Stimulated activated naive CD8-positive, alpha-beta T cell treated with anti-CD3 and anti-CD28 coated beads, Interleukin-15, amount 100 ng/mL, for 72 hours (primary cell): ENCODE results near the gene TACC3.

Experiments used
- ATAC-seq: fragments of 150-1000 bp; cut with Tn5 transposase; 2 replicates; pipeline ENCODE4 v1.10.0; 2021; ENCODE audit warnings: mild to moderate bottlenecking, moderate library complexity
- DNase-seq, 2 donors: peaks; one replicate each; pipeline ENCODE4 v3.0.0; 2021 to 2022
- H3K27ac Mint-ChIP-seq, 2 donors: one replicate each; pipeline ENCODE4 v1.8.0; 2022; ENCODE audit warnings: mild to moderate bottlenecking in 2 of 2, mixed read lengths in 2 of 2, moderate library complexity in 2 of 2
- H3K27me3 Mint-ChIP-seq: one replicate; pipeline ENCODE4 v1.8.0; 2022; ENCODE audit warnings: mixed read lengths
- H3K4me1 Mint-ChIP-seq: one replicate; pipeline ENCODE4 v1.8.0; 2022; ENCODE audit warnings: mild to moderate bottlenecking, mixed read lengths
- H3K4me3 Mint-ChIP-seq, 2 donors: one replicate each; pipeline ENCODE4 v1.8.0; 2022; ENCODE audit warnings: mild to moderate bottlenecking in 2 of 2, mixed read lengths in 2 of 2, moderate library complexity in 1 of 2
- H3K9me3 Mint-ChIP-seq, 2 donors: one replicate each; pipeline ENCODE4 v1.8.0; 2022; ENCODE audit warnings: mixed read lengths in 2 of 2

Gene TACC3

DNA sequence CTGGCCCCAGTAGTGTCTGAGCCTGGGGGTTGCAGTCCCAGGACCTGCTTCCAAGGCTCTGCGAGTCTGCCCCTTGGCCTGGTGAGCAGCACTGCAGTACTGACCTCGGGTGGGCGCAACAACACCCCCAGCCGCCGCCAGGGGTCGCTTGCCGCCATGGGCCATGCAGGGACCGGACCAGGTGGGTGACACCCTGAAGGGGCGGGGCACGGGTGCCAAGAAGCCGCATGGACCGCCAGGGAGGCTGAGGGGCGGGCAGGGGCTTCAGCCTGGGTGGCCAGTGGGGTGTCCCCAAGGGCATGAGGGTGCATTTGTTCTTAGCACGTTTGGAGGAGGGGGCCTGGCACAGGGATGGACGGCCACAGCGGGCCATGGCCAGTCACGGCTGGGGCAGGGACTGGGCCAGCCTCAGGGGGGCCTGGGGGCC, 25.0 kb downstream of the TACC3 start:
- Mint-ChIP-seq H3K27me3 (peaks cover 11% of the 10 kb centered on the region), H3K4me3 (no peak overlapping the region), H3K9me3 (no peaks in the 10 kb centered on the region), H3K4me1 (peaks cover 17% of the 10 kb centered on the region), H3K27ac (peak overlapping the region in 1 of 2 donors; percentile 94)
- peak; percentile 89 to 91 for DNase-seq
- ATAC-seq, result peak; percentile 79

GRCh38 chr4:1746919-1747602, 25.7 kb downstream of the TACC3 start:
- Mint-ChIP-seq H3K4me1 (peaks cover 21% of the 10 kb centered on the region), H3K27me3 (peaks cover 11% of the 10 kb centered on the region), H3K27ac (no peak overlapping the region), H3K9me3 (no peaks in the 10 kb centered on the region), H3K4me3 (no peak overlapping the region)
- ATAC-seq (no peak), DNase-seq (no peak)

DNA sequence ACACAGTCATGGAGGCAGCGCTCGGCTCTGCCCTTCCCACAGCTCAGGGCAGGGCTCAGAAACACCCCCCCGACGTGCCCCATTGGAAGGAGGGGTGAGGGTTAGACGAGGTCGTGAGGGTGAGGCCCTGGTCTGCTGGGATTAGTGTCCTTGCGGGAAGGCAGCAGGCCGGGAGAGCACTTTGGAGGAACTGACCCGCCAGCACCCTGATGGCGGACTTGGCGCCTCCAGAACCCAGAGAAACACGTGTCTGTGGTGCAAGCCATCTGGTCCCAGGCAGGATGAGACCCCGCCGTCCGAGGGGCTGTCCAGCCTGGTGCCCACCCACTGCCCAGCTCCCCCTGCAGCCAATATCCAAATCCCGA, 26.3 kb downstream of the TACC3 start:
- peaks cover 26% of the 10 kb centered on the region for H3K4me1 Mint-ChIP-seq
- H3K27ac Mint-ChIP-seq, result no peak overlapping the region
- ATAC-seq (no peak), DNase-seq (no peak)
- no peaks in the 10 kb centered on the region for H3K9me3 Mint-ChIP-seq
- H3K27me3 Mint-ChIP-seq, result peaks cover 11% of the 10 kb centered on the region
- no peak overlapping the region for H3K4me3 Mint-ChIP-seq

DNA sequence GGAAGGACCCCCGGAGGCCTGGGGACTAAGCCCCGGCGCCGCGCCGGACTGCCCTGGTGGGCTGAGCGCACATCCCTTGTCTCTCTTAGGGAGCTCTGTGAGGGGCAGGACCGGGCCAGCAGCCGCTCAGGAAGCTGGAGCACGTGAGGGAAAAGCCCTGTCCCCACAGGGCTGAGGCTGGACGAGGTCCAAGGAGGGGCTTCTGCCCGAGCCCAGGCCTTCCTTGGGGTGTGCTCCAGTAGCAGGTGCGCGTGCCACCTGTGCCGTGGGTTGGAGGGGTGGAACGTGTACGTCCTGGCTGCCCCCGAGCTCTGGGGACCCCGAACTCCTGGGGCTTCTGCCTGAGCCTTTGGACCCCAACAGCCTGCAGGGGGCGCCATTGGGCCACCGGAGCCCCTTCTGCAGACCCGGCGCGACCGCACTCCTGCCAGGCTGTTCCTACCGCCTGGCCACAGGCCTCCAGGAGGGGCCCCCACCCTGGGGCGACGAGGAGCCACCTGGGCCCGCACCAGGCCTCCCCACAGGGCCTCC, 27.2 kb downstream of the TACC3 start:
- H3K27ac Mint-ChIP-seq, result no peak overlapping the region
- peaks cover 36% of the 10 kb centered on the region for H3K4me1 Mint-ChIP-seq
- no peaks in the 10 kb centered on the region for H3K9me3 Mint-ChIP-seq
- ATAC-seq (peak; percentile 71), DNase-seq (peak; percentile 89 to 91)
- peaks cover 11% of the 10 kb centered on the region for H3K27me3 Mint-ChIP-seq
- no peak overlapping the region for H3K4me3 Mint-ChIP-seq

DNA sequence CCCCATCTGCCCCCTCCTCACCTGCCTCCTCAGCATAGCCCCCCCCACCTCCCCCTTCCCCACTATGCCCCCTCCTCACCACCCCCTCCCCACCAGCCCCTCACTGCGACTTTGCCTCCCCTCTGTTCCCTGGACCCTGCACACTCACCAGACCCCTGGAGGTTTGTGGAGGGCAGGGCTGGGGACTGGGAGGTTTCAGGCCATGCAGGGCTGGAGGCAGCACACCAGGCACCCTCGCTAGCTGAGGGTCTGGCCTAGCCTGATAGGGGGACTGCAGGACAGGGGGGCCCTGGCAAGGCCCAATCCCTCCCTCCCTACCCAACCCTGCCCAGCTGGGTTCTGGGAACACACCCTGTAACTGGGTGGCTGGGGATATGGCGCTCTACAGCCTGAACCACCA, 28.0 kb downstream of the TACC3 start:
- Mint-ChIP-seq H3K4me3 (no peak overlapping the region), H3K9me3 (no peaks in the 10 kb centered on the region), H3K27me3 (peaks cover 11% of the 10 kb centered on the region), H3K27ac (no peak overlapping the region), H3K4me1 (peaks cover 40% of the 10 kb centered on the region)
- no peak for DNase-seq
- no peak for ATAC-seq

- Mint-ChIP-seq H3K4me3 (no peak overlapping the region), H3K27me3 (peaks cover 11% of the 10 kb centered on the region), H3K9me3 (no peaks in the 10 kb centered on the region), H3K4me1 (peaks cover 38% of the 10 kb centered on the region), H3K27ac (no peak overlapping the region)
- ATAC-seq, result no peak
- no peak for DNase-seq
Observed at GRCh38 chr4:1749826-1750225, 28.5 kb downstream of the TACC3 start.

DNA sequence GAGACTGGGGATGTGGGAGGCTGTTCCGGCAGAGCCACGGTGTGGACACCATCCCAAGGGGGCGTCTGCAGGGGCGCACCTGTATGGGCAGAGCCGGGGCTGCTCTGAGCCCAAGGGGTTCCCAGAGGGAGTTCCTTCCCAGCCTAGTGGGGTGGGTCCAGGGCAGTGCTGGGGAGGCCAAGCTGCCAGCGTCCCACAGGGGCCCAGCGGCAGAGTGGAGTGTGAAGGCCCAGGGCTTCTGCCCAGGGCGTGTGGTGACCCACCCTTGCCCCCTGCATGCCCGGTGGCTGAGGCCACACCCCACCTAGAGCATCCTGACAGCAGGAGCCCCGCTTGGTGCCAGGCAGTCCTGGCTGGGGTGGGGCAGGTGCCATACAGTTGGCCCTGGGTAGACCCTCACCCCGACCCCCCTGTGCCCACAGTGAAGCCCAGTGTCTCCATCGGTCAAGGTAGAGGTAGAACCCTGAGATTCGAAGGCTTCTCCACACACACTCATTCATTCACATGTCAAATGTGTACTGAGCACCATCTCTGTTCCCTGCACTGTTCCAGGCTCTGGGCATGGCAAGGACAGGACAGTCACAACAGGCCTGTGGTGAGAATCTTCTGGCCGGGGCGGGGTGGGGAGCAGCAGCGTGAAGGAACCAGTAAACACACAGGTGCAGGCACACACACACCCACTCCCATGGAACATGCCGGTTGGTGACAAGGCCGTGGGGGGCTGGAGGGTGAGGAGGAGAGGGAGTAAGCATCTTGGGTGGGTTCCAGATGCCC, 29.2 kb downstream of the TACC3 start:
- Mint-ChIP-seq H3K4me3 (no peak overlapping the region), H3K4me1 (peaks cover 38% of the 10 kb centered on the region), H3K27ac (no peak overlapping the region), H3K9me3 (no peaks in the 10 kb centered on the region), H3K27me3 (peaks cover 11% of the 10 kb centered on the region)
- no peak for ATAC-seq
- no peak for DNase-seq

GRCh38 chr4:1751155-1751918, 30.0 kb downstream of the TACC3 start:
- DNase-seq (no peak), ATAC-seq (peak; percentile 3)
- peaks cover 44% of the 10 kb centered on the region for H3K4me1 Mint-ChIP-seq
- no peaks in the 10 kb centered on the region for H3K9me3 Mint-ChIP-seq
- H3K27ac Mint-ChIP-seq, result no peak overlapping the region
- peaks cover 11% of the 10 kb centered on the region for H3K27me3 Mint-ChIP-seq
- no peak overlapping the region for H3K4me3 Mint-ChIP-seq

GRCh38 chr4:1751919-1752283, 30.6 kb downstream of the TACC3 start:
- ATAC-seq, result no peak
- peaks cover 44% of the 10 kb centered on the region for H3K4me1 Mint-ChIP-seq
- no peak overlapping the region for H3K4me3 Mint-ChIP-seq

DNA sequence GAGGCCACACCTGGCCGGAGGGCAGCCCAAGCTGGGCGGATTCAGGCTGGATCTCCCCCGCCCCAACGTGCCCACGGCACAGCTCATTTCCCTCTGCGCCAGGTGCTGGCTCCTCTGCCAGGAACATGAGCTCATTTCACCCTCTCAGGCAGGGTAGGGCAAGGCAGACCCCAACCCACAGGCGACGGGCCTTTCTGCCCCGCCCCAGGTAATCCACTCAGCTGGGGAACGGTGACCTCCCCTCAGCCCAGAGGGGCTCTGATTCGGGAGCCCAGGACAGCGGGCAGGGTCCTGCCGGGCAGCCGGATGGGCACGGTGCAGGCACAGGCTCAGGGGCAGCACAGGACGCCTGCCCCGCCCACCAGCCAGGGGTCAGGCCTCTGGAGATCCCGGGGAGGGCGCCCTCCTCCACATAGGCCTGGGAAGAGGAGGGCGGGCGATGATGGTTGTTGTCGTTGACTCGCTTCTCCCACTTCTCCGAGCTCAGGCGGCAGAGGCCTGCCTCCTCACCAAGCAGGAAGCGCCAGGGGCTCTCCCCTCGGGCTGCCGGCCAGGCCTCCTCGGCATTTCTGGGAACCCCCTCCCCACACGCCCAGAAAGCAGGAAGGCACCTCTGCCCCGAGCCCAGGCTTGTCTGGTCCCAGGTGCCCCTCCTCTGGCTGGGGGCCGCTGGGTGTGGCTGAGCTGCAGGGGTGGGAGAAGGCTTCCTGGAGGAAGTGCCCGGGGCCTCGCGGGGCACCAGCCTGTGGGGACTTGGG, 31.1 kb downstream of the TACC3 start:
- Mint-ChIP-seq H3K4me1 (peaks cover 44% of the 10 kb centered on the region), H3K27ac (peak overlapping the region; percentile 80 to 87), H3K4me3 (peak overlapping the region; percentile 47 to 64), H3K9me3 (no peaks in the 10 kb centered on the region), H3K27me3 (peaks cover 11% of the 10 kb centered on the region)
- ATAC-seq (peak; percentile 68), DNase-seq (peak in 1 of 2 donors; percentile 84)

More at GRCh38 chr4:1751919-1752283, 30.6 kb downstream of the TACC3 start:
- Mint-ChIP-seq H3K27me3 (peaks cover 11% of the 10 kb centered on the region), H3K9me3 (no peaks in the 10 kb centered on the region), H3K27ac (no peak overlapping the region)
- no peak for DNase-seq

DNA sequence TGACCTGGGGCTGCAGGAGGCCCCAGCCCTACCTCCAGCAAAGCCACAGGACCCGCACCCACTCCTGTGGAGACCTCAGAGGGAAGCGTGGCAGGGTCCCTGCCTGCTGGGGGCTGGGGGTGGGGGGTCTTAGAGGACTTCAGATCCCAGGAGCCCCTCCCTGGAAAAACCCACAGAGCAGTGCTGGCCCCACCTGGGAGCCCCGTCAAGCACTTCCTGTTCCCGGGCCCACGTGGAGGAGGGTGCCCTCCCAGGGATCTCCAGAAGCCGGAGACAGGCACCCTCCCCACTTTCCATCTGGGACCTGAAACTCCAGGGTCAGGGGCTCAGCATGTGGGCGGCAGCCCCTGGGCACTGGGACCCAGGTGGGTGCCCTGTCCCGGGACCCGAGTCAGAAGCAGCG, 32.0 kb downstream of the TACC3 start:
- ATAC-seq (no peak), DNase-seq (no peak)
- H3K4me3 Mint-ChIP-seq, result peak overlapping the region; percentile 47 to 64
- H3K9me3 Mint-ChIP-seq, result no peaks in the 10 kb centered on the region
- H3K27me3 Mint-ChIP-seq, result peaks cover 11% of the 10 kb centered on the region
- H3K27ac Mint-ChIP-seq, result no peak overlapping the region
- H3K4me1 Mint-ChIP-seq, result peaks cover 41% of the 10 kb centered on the region

DNA sequence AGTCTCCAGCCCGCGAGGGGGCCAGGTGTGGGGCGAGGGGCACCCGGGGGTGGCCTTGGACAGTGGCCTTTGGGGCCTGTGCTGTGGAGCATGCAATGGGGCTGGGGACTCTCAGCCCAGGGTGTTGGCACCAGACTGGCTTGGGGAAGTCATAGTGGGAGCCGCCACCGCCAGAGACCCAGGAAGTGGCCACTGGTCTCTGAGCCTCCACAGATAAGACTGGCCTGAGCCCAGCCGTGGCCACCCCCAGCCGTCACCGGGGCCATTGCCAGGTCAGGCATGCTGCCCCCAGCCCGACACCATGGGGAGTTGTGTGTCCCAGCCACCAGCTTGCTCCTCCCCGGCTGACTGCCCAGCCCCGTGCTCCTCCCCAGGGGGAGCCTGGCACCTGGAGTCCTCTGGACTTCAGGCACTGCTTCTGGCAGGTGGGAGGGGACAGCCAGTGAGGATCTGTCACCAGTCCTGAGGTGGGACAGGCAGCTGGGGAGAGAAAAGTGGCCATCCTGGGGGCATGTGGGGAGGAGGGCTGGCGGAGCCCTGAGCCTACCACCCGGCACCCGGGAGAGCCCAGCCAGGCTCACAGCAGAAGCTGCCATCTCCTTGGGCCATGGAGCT, 32.5 kb downstream of the TACC3 start:
- peaks cover 37% of the 10 kb centered on the region for H3K4me1 Mint-ChIP-seq
- ATAC-seq (no peak), DNase-seq (no peak)
- H3K27me3 Mint-ChIP-seq, result peaks cover 11% of the 10 kb centered on the region
- no peaks in the 10 kb centered on the region for H3K9me3 Mint-ChIP-seq
- H3K4me3 Mint-ChIP-seq, result no peak overlapping the region
- peak overlapping the region in 1 of 2 donors; percentile 46 for H3K27ac Mint-ChIP-seq

DNA sequence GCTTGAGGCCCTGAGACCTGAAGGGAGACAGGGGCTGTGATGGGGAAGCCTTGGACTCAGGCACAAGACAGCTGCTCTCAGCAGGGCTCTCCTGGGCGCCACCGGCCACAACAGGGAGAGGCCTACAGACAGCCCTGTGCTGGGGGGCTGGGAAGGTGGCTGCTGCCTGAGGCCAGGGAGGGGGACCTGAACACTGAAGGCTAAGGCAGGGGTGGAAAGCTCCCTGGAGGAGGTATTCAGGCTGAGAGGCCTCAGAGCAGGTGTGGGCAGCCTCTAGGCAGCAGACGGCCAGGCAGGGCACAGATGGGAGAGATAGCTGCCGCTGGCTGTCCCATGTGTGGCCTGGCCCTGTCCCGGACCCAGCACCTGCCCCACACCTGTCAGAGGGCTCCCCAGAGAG, 33.0 kb downstream of the TACC3 start:
- no peaks in the 10 kb centered on the region for H3K9me3 Mint-ChIP-seq
- DNase-seq, result no peak
- H3K4me3 Mint-ChIP-seq, result no peak overlapping the region
- no peak for ATAC-seq
- peaks cover 11% of the 10 kb centered on the region for H3K27me3 Mint-ChIP-seq
- H3K27ac Mint-ChIP-seq, result peak overlapping the region in 1 of 2 donors; percentile 80
- peaks cover 37% of the 10 kb centered on the region for H3K4me1 Mint-ChIP-seq

- H3K4me3 Mint-ChIP-seq, result no peak overlapping the region
- peaks cover 7% of the 10 kb centered on the region for H3K27me3 Mint-ChIP-seq
- DNase-seq (no peak), ATAC-seq (no peak)
- no peaks in the 10 kb centered on the region for H3K9me3 Mint-ChIP-seq
- H3K27ac Mint-ChIP-seq, result no peak overlapping the region
- H3K4me1 Mint-ChIP-seq, result peaks cover 46% of the 10 kb centered on the region
Observed at GRCh38 chr4:1755297-1755696, 34.0 kb downstream of the TACC3 start.

DNA sequence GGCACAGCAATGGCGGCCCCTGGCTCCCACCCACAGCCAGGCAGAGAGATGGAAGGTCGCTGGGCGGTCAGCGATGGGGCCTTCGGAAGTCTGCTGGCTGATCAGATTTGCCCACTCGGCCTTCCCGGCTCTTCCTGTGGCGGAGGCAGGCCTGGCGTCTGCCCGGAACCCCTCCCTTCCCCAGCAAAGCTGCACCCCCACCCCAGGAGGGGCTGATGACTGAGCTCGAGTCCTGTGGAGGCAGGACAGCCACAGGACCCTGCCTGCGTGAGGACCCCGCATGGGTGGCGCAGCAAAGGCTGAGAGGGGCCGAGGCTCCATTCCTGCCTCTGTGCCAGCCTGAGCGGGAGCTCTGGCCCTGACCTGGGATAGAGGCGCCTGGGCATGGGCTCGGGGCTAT, 34.8 kb downstream of the TACC3 start:
- H3K27ac Mint-ChIP-seq, result peak overlapping the region in 1 of 2 donors; percentile 27
- H3K27me3 Mint-ChIP-seq, result no peaks in the 10 kb centered on the region
- no peak overlapping the region for H3K4me3 Mint-ChIP-seq
- ATAC-seq (no peak), DNase-seq (no peak)
- peaks cover 43% of the 10 kb centered on the region for H3K4me1 Mint-ChIP-seq
- H3K9me3 Mint-ChIP-seq, result no peaks in the 10 kb centered on the region
